Tibial nerve (tissue), 4 donors: Measurements from ENCODE around the gene KL. TPM values are rescaled to one million over a fixed set of nuclear protein-coding genes. Genes with fewer than 3 reads are reported as not detected.
A peak's percentile ranks its signal among the peaks of the same experiment; 100 is the strongest.

Experiments used
- DNase-seq, 2 donors: peaks; one replicate each; pipeline ENCODE4 v3.0.0-alpha.2; 2019; ENCODE audit warnings: low spot score in 2 of 2
- H3K27ac ChIP-seq, 4 donors: fragments of 200-600 bp; sonication (generic) in 3 of 4; one replicate each; pipeline ENCODE4 v1.5.1; 2017 to 2019; ENCODE audit warnings: mild to moderate bottlenecking in 1 of 4
- H3K27me3 ChIP-seq, 2 donors: fragments of 200-600 bp; sonication (generic) in 1 of 2; one replicate each; pipeline versions ENCODE4 v1.5.1 to v1.6.0; 2017 to 2019
- H3K36me3 ChIP-seq, 3 donors: fragments of 200-600 bp; sonication (generic); one replicate each; pipeline ENCODE4 v1.5.1; 2018 to 2019
- H3K4me1 ChIP-seq, 4 donors: fragments of 200-600 bp; sonication (generic) in 3 of 4; one replicate each; pipeline ENCODE4 v1.5.1; 2017 to 2019
- H3K4me3 ChIP-seq, 4 donors: fragments of 200-600 bp; sonication (generic) in 3 of 4; one replicate each; pipeline ENCODE4 v1.5.1; 2017 to 2019; ENCODE audit warnings: mild to moderate bottlenecking in 1 of 4, moderate library complexity in 1 of 4
- H3K9me3 ChIP-seq, 4 donors: fragments of 200-600 bp; sonication (generic) in 3 of 4; one replicate each; pipeline ENCODE4 v1.5.1; 2017 to 2019
- EP300 ChIP-seq, 2 donors: sonication (generic); formaldehyde crosslinking; IDR thresholded peaks; one replicate each; pipeline ENCODE4 v1.6.1; 2017; ENCODE audit warnings: antibody characterized with exemption in 2 of 2, mild to moderate bottlenecking in 1 of 2
- POLR2A ChIP-seq, 2 donors: fragments of 450-650 bp; IDR thresholded peaks; one replicate each; pipeline ENCODE4 v1.6.1; 2017; ENCODE audit warnings: antibody characterized with exemption in 2 of 2, mild to moderate bottlenecking in 2 of 2, moderate library complexity in 2 of 2
- WGBS, 2 donors: methylation state at CpG; one replicate each; pipeline ENCODE4 v1.1.5; 2018; 5-methylcytosine and 5-hydroxymethylcytosine counted together
- total RNA-seq, 4 donors: library from RNA; depleted of rRNA; stranded (reverse); fragments of >200 nt; gene quantifications; one replicate each; pipeline ENCODE4 v1.1.0, GENCODE V29; 2016
- TF ChIP-seq, protein P1 (sequence below), 5 experiments: fragments of 200-600 bp in 3 of 5; fragments of 450-650 bp in 2 of 5; sonication (generic) in 3 of 5; IDR thresholded peaks; one replicate each; pipeline ENCODE4 v1.5.1; 2016 to 2019; ENCODE audit warnings: antibody characterized with exemption in 5 of 5, mild to moderate bottlenecking in 3 of 5, moderate library complexity in 2 of 5

Gene KL
- total RNA-seq, 4 donors from 2014 or later, result 5.1 to 7.3 (median 6.9) TPM

DNA sequence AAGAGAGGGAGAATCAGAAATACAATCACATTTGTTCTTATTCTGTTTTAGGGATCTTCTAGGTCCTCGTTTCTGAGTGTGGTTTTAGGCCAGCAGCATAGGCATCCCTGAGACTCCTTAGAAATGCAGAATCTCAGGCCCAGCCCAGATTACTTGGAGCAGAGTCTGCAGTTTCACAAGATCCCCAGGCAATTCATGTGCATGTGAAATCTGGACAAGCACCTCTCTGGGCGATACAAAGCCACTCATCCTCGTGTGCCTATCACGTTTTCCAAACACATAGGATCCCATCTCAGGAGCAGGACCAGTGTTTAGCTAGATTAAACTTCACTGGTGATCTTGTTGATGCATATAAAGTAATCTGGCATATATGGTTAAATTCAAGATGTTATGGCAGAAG lies 87.2 kb downstream of the KL start:
- peaks cover 0 to 14% (median 0%) of the 10 kb centered on the region in 4 donors for H3K4me1 ChIP-seq
- WGBS, 2 donors, result 77 to 81% methylated on average over 4 of the region's 4 CpGs
- no peaks in the 10 kb centered on the region for H3K27me3 ChIP-seq
- TF ChIP-seq, protein P1, sequence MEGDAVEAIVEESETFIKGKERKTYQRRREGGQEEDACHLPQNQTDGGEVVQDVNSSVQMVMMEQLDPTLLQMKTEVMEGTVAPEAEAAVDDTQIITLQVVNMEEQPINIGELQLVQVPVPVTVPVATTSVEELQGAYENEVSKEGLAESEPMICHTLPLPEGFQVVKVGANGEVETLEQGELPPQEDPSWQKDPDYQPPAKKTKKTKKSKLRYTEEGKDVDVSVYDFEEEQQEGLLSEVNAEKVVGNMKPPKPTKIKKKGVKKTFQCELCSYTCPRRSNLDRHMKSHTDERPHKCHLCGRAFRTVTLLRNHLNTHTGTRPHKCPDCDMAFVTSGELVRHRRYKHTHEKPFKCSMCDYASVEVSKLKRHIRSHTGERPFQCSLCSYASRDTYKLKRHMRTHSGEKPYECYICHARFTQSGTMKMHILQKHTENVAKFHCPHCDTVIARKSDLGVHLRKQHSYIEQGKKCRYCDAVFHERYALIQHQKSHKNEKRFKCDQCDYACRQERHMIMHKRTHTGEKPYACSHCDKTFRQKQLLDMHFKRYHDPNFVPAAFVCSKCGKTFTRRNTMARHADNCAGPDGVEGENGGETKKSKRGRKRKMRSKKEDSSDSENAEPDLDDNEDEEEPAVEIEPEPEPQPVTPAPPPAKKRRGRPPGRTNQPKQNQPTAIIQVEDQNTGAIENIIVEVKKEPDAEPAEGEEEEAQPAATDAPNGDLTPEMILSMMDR (IDR thresholded peaks at IDR 0.05), result no peak
- TF ChIP-seq POLR2A (IDR thresholded peaks at IDR 0.05), result no peak
- no peak for TF ChIP-seq EP300 (IDR thresholded peaks at IDR 0.05)
- DNase-seq, result no peak
- no peak overlapping the region for H3K4me3 ChIP-seq
- H3K27ac ChIP-seq, result no peak overlapping the region
- peaks cover 0 to 53% (median 6%) of the 10 kb centered on the region in 3 donors for H3K36me3 ChIP-seq
- H3K9me3 ChIP-seq, result peaks cover 0 to 6% (median under 1%) of the 10 kb centered on the region in 4 donors

DNA sequence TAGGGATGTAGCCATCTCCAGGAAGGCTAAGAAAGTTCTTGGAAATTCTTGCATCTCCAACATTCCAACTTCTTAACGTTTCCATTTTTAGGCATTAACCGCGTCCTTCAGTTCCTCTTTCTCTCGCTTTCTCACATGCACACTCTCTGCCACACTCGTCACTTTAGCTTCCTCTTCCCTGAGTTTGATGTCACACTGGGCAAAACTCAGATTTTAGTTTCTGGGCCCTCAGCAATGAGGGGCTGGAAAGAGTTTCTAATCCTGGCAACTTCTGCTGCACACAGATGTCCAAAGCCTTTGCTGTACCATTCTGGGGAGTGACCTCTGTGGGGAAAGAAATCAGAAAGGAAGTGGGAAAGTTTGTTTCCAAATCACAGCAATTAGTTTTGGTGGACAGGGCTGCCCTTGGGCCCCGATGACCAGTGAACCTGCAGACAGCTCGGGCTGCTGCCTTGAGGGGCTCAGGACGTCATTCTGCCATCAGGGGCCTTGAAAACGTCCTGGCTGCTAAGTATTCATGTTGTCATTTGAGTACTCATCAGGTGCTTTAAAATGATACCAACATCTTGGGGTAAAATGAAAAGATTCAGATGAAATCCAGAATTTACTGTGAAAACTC lies 89.3 kb downstream of the KL start:
- Histone ChIP-seq H3K27ac (peak overlapping the region in 2 of 4 donors; percentile 9 to 38), H3K27me3 (no peaks in the 10 kb centered on the region), H3K36me3 (peaks cover 0 to 73% (median 6%) of the 10 kb centered on the region in 3 donors), H3K4me1 (peaks cover 0 to 35% (median 14%) of the 10 kb centered on the region in 4 donors), H3K9me3 (peaks cover 0 to 3% (median 0%) of the 10 kb centered on the region in 4 donors), H3K4me3 (no peak overlapping the region)
- 69 to 72% methylated on average over 9 of the region's 9 CpGs for WGBS, 2 donors
- TF ChIP-seq, protein P1 (IDR thresholded peaks at IDR 0.05), result no peak
- TF ChIP-seq POLR2A (IDR thresholded peaks at IDR 0.05) (no peak), EP300 (IDR thresholded peaks at IDR 0.05) (peak; percentile 82 to 83)
- DNase-seq, result no peak

DNA sequence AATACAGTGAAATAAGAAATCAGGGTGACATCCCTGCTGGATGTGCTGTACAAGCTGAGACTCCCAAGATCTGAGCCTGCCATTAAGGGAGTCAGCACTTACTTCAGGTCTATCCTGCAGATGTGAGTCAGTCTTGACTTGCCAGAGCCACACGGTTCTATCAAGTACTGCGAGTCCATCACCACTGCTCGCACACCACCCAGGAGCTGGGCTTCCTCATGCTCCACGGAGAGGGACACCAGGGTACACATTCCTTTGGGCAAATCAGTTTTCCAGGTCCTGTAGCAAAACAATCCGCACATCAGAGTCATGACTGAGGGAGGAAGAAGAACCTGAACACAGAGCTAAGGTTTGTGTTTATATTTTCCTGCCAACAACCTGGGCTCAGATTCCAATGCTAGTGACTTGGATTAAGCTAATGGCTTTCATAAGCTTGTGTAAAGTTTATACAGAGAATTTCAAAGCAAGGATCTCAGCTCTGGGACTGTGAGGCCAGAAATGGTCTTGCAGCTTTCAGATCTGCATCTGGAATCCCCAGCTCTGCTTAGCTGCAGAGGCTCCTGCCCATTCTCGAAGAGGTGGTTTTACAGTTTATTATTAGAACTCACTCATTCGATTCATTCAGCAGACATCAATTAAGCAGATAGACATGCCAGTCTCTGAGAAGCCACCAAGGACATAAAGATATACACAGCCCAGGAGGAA lies 90.6 kb downstream of the KL start:
- Histone ChIP-seq H3K4me3 (no peak overlapping the region), H3K27me3 (no peaks in the 10 kb centered on the region), H3K4me1 (peaks cover 0 to 48% (median 27%) of the 10 kb centered on the region in 4 donors), H3K27ac (peak overlapping the region in 1 of 4 donors; percentile 17), H3K9me3 (no peaks in the 10 kb centered on the region), H3K36me3 (peaks cover 0 to 73% (median 6%) of the 10 kb centered on the region in 3 donors)
- no peak for DNase-seq
- WGBS, 2 donors, result 78 to 83% methylated on average over 7 of the region's 7 CpGs
- TF ChIP-seq, protein P1 (IDR thresholded peaks at IDR 0.05), result no peak
- TF ChIP-seq EP300 (IDR thresholded peaks at IDR 0.05), result no peak
- no peak for TF ChIP-seq POLR2A (IDR thresholded peaks at IDR 0.05)

- peak overlapping the region in 1 of 4 donors; percentile 17 for H3K27ac ChIP-seq
- peaks cover 0 to 73% (median 6%) of the 10 kb centered on the region in 3 donors for H3K36me3 ChIP-seq
- no peaks in the 10 kb centered on the region for H3K9me3 ChIP-seq
- no peak for DNase-seq
- 64 to 84% methylated on average over 2 of the region's 2 CpGs for WGBS, 2 donors
- H3K27me3 ChIP-seq, result no peaks in the 10 kb centered on the region
- H3K4me3 ChIP-seq, result no peak overlapping the region
- TF ChIP-seq POLR2A (IDR thresholded peaks at IDR 0.05) (no peak), EP300 (IDR thresholded peaks at IDR 0.05) (no peak)
- TF ChIP-seq, protein P1 (IDR thresholded peaks at IDR 0.05), result no peak
- H3K4me1 ChIP-seq, result peaks cover 0 to 53% (median 31%) of the 10 kb centered on the region in 4 donors
Measured at GRCh38 chr13:33107361-33107760, 91.1 kb downstream of the KL start.

GRCh38 chr13:33108620-33109019 lies 92.4 kb downstream of the KL start:
- Histone ChIP-seq H3K27ac (peak overlapping the region in 2 of 4 donors; percentile 79 to 81), H3K9me3 (no peaks in the 10 kb centered on the region), H3K27me3 (no peaks in the 10 kb centered on the region), H3K4me1 (peaks cover 0 to 66% (median 40%) of the 10 kb centered on the region in 4 donors), H3K4me3 (no peak overlapping the region), H3K36me3 (peaks cover 0 to 74% (median 6%) of the 10 kb centered on the region in 3 donors)
- TF ChIP-seq POLR2A (IDR thresholded peaks at IDR 0.05) (no peak), EP300 (IDR thresholded peaks at IDR 0.05) (no peak)
- TF ChIP-seq, protein P1 (IDR thresholded peaks at IDR 0.05), result no peak
- DNase-seq, result no peak
- 59 to 66% methylated on average over 5 of the region's 5 CpGs for WGBS, 2 donors
